HCT116 (cell line): Measurements from ENCODE around the gene NUMB.

Experiments
- EZH2 ChIP-seq: fragments of 200-600 bp; sonication (generic); IDR thresholded peaks from 2 replicates; pipeline ENCODE4 v1.6.1; 2017; ENCODE audit warnings: antibody characterized with exemption, mixed run types
- POLR2AphosphoS5 ChIP-seq: IDR thresholded peaks from 2 replicates; pipeline ENCODE4 v1.6.1; 2011; ENCODE audit warnings: mild to moderate bottlenecking, low read depth, low read length, moderate library complexity
- TF ChIP-seq, protein P1 (sequence below), 3 experiments: fragments of 200-600 bp in 1 of 3; sonication (generic) in 1 of 3; IDR thresholded peaks in 2 of 3; conservative IDR thresholded peaks in 1 of 3; 2 replicates each; pipeline ENCODE4 v1.5.1; 2012 to 2017; ENCODE audit warnings: low read depth in 2 of 3, low read length in 2 of 3, antibody characterized with exemption in 1 of 3, borderline replicate concordance in 1 of 3, control low read depth in 1 of 3, mild to moderate bottlenecking in 1 of 3, mixed read lengths in 1 of 3, mixed run types in 1 of 3, moderate library complexity in 1 of 3; ENCODE audit not compliant: insufficient read depth in 1 of 3
- TF ChIP-seq, protein P2 (sequence below): IDR thresholded peaks from 2 replicates; pipeline ENCODE4 v1.6.1; 2012; ENCODE audit warnings: low read depth

DNA sequence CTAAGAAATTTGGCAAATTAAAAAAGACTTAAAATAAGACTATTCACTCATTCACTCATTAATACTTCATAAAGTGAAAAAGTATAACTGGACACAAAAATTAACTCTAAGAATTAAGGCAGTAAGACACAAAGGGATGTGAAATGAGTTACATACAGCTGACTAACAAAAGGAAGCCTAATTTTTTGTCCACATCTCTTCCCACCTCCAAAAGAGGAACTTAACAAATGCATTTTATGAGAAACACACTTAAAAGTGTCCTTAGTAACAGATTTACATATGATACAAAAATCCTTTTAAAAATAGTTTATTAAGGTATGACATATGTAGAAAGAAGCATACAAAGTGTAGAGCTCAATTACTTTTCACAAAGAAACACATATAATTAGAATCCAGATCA lies 88.9 kb downstream of the NUMB start:
- TF ChIP-seq POLR2AphosphoS5 (no peak), EZH2 (no peak)
- TF ChIP-seq, protein P1, sequence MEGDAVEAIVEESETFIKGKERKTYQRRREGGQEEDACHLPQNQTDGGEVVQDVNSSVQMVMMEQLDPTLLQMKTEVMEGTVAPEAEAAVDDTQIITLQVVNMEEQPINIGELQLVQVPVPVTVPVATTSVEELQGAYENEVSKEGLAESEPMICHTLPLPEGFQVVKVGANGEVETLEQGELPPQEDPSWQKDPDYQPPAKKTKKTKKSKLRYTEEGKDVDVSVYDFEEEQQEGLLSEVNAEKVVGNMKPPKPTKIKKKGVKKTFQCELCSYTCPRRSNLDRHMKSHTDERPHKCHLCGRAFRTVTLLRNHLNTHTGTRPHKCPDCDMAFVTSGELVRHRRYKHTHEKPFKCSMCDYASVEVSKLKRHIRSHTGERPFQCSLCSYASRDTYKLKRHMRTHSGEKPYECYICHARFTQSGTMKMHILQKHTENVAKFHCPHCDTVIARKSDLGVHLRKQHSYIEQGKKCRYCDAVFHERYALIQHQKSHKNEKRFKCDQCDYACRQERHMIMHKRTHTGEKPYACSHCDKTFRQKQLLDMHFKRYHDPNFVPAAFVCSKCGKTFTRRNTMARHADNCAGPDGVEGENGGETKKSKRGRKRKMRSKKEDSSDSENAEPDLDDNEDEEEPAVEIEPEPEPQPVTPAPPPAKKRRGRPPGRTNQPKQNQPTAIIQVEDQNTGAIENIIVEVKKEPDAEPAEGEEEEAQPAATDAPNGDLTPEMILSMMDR (IDR thresholded peaks at IDR 0.05 in 2 of 3, conservative IDR thresholded peaks at IDR 0.05 in 1 of 3; ENCODE audit: borderline replicate concordance in 1 of 3, insufficient read depth in 1 of 3, low read depth in 2 of 3, low read length in 2 of 3) = no peak
- TF ChIP-seq, protein P2, sequence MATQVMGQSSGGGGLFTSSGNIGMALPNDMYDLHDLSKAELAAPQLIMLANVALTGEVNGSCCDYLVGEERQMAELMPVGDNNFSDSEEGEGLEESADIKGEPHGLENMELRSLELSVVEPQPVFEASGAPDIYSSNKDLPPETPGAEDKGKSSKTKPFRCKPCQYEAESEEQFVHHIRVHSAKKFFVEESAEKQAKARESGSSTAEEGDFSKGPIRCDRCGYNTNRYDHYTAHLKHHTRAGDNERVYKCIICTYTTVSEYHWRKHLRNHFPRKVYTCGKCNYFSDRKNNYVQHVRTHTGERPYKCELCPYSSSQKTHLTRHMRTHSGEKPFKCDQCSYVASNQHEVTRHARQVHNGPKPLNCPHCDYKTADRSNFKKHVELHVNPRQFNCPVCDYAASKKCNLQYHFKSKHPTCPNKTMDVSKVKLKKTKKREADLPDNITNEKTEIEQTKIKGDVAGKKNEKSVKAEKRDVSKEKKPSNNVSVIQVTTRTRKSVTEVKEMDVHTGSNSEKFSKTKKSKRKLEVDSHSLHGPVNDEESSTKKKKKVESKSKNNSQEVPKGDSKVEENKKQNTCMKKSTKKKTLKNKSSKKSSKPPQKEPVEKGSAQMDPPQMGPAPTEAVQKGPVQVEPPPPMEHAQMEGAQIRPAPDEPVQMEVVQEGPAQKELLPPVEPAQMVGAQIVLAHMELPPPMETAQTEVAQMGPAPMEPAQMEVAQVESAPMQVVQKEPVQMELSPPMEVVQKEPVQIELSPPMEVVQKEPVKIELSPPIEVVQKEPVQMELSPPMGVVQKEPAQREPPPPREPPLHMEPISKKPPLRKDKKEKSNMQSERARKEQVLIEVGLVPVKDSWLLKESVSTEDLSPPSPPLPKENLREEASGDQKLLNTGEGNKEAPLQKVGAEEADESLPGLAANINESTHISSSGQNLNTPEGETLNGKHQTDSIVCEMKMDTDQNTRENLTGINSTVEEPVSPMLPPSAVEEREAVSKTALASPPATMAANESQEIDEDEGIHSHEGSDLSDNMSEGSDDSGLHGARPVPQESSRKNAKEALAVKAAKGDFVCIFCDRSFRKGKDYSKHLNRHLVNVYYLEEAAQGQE = no peak
